ENCODE results near the gene PTGER3.

Gene PTGER3

GRCh38 chr1:71047635-71048607, at the start of gene PTGER3:
TSS of gene PTGER3 (minus strand) at chr1:71047816. CDS start at chr1:71047577, 239 bp downstream.
- peak; percentile 26 for DNase-seq

DNA sequence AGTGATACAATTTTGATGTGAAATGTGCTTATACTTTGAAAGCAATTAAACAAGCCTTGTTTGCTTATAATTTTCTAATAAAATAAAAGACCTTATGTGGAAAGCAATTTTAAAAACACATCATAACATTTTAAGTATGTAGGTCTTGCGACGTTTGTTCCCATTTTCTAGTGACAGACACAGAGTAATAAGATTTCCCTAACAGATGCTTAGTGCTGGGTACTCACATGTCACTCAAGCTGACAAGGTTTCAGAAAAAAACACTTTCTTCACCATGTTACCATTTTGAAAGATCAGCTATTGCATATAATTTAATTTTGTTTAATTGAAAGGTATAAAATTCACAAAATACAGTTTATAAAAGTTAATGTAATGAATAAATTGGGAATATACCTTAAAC, 47.3 kb upstream of the PTGER3 start:
- no peak for DNase-seq

DNA sequence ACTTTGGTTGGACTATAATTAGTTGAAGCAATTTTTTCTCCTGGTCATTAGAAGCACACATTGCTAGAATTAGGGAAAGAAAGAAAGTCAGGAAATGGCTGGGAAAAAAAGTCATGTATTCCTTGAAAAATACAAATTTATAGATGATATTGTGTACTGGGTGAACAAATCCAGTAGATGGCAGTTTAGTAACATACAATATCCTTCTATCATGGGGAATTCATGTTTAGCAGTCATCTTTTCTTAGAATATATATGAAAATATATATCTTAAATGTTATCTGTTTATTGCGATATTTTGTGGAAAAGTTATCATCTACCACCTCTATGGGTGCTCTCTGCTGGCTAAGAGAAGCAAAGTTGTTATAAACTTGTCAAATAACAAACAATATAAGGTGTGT, 46.3 kb upstream of the PTGER3 start:
- no peak for DNase-seq

- DNase-seq = no peak
These were observed 42.1 kb upstream of the PTGER3 start for GRCh38 chr1:71089536-71090270.

DNA sequence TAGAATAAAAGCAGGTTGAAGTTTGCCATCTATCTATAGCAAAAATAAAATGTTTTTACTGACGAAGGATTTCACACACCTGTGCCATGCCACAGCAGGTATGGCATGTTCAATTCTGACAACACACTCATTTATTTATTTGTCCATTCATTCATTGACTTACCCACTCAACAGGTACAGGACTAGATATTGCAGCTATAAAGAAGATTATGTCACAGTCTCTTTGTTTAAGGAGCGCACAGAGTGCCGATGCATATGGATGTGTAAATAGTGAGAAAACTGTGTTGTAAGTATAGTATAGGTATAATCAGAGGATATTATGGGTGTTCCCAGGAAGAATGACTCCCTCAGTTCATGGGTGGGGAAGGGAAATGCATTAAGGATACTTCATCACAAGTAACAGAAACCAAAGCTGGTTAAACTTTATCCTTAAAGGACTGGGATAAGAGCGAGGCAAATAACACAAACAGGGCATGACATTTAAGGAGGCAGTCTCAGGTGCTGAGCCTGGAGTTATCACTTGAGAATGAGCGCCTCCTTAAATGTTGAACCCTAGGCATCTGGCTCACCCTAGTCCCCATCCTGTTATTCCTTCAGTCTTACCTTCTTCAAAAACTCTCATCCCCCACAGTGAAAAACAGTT, 41.1 kb upstream of the PTGER3 start:
- DNase-seq = no peak

- DNase-seq = no peak
These were observed 40.1 kb upstream of the PTGER3 start for GRCh38 chr1:71087713-71088112.

- no peak for DNase-seq
These were observed 39.4 kb upstream of the PTGER3 start for GRCh38 chr1:71087060-71087459.

DNA sequence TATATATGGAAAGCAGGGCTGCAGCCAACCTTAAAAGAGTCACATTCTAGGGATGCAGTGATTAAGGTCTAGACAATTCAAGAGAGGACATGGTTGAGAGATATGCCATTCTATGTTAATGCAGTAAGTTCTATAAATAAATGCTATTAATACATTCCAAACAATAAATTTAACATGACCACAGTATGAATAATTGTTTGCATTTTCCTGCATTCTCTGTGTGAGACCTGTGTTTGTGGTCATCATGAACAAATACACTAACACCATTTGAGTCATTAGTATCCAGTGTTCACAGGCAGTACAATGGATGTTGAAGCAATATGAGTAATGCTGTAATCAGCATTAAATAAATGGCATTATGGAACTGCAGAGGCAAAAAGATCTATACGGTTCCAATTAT, 38.7 kb upstream of the PTGER3 start:
- no peak for DNase-seq

- no peak for DNase-seq
These were observed 35.7 kb upstream of the PTGER3 start for GRCh38 chr1:71083271-71083670.

GRCh38 chr1:71081697-71082080, 34.1 kb upstream of the PTGER3 start:
- DNase-seq = no peak

DNA sequence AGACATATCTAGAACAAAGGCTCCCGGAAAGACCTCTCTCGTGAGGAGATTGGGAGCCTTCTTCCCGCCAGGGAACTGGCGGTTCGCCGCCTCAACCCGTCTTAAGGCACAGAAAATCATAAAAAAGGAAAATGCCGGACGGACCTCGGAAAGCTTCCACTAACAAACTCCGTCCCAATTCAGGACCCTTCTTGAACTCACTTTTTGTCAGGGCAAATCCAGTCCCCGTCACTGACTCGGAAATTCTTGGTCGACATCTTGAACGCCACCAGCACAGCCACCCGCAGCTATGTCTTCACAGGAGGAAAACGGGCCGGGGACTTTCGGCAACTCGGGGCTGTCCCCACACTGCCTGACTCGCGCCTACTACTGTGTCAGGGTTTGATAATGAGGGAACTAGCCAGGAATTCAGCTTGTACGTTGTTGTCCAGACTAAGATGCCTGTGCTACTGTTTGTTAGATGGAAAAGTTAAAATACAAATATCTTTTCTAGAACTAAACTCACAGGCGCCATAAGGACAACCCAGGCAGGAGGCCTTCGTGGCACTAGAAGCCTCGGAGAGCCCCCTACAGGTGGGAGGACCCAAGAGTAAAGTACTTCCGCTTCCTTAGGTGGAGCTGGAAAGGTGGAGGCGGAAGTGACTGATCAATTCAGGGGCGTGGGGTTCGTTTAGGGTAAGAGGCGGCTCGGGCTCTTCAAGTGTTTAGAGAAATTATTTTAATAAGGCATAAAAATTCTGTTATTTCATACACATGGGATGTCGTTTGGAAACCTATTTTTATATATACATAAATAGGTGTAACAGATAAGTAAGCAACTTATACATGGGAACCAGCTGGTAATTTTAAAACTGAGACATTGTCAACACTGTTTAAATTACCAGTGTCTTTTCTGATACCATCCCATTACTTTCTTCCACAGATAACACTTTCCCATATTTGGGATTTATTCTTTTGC, 33.4 kb upstream of the PTGER3 start, which contains the start of gene ZRANB2:
Gene ZRANB2, minus strand, starts transcription at position 297 of the 958 bp plus-strand sequence. Its CDS starts 40 bp downstream, at position 257.
- peak; percentile 92 for DNase-seq

GRCh38 chr1:71080230-71080738, 32.7 kb upstream of the PTGER3 start:
- peak; percentile 12 for DNase-seq

GRCh38 chr1:71074681-71075080, 27.1 kb upstream of the PTGER3 start:
- DNase-seq = no peak

DNA sequence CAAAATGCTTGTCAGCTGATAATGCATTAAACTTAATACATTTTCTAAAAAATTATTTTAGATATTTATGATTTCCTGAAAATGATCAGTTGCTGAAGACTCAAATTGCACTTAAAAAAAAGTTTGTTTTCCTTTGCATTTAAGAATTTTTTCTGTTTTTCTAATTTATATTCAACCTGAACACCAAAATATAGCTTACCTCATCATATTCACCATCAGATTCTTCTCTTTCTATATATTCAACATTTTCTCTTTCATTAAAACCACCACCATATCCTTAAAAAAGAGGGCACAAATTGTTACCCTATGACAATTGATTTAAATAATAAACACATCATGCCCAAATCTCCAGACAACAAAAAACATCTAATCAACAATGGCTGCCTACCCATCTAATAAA, 24.7 kb upstream of the PTGER3 start:
- no peak for DNase-seq

GRCh38 chr1:71071720-71072119, 24.1 kb upstream of the PTGER3 start:
- no peak for DNase-seq

GRCh38 chr1:71068325-71069240, 21.0 kb upstream of the PTGER3 start:
- DNase-seq = no peak

DNA sequence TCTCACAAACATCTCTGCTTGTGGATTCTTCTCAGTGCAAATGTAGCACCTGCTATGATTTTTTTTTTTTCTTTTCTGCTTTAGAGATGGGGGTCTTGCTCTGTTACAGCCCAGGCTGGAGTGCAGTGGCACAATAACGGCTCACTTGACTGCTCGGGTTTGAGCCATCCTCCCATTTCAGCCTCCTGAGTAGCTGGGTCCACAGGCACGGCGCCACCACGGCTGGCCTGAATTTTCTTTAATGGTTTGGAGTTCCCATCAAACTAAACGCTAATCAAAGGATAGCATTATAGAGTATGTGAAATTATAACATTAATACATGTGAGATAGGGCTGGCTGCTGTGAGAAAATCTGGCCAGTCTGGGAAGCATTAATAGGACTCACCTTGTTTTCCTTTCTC, 7.2 kb upstream of the PTGER3 start:
- no peak for DNase-seq

- DNase-seq = no peak
These were observed 6.7 kb upstream of the PTGER3 start for GRCh38 chr1:71054281-71054731.

DNA sequence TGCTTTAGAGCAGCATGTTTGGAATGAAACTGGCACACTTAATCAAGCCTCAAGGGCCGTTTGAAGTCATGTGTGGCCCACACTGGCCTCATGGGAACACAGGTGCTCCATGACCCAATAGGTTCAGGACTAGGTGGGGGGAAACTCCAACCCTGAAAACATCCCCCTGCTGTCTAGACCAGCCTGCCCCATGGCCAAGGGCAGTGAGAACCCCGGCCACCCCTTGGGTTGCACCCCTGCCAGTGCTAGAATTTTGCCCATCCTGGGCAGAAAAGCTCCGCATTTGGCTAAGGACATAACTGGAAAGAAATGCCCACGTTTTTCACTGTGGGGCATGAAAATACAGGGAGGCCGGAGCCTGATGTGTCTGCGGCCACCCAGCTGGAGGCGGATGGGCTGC, 6.1 kb upstream of the PTGER3 start:
- peak; percentile 24 for DNase-seq

DNA sequence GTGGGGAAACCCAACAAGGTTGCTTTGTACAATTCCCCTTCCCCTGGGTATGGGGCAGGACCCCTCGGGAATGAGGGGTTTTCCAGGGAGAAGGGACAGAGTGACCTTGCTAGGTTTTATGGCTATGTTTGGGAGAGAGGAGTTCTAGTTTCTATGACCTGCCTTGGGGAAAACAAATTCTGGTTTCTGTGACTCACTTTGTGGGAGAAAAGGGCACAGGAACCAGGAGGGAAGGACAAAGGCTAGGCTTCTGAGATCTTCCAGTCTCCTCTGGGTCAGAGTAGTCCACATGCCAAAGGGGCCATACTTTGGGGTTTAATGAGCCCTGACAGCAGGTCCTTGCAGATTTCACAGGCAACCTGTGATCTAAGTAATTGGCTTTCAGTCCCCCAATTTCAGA, 5.5 kb upstream of the PTGER3 start:
- DNase-seq = no peak

Measured in DMS79 (cell line).